Measurements from ENCODE around the gene HSD11B1L. TPM values are rescaled to one million over a fixed set of nuclear protein-coding genes. Genes with fewer than 3 reads are reported as not detected.

HSD11B1L gene
- total RNA-seq, 3 donors from 2014 or later: 10.4 to 13.1 (median 11.1) TPM

GRCh38 chr19:5703819-5704818, 23.3 kb downstream of the HSD11B1L start:
- Histone ChIP-seq H3K4me3 (no peak overlapping the region), H3K27ac (no peak overlapping the region), H3K9me3 (no peaks in the 10 kb centered on the region), H3K4me1 (no peaks in the 10 kb centered on the region), H3K36me3 (peaks cover 14% of the 10 kb centered on the region), H3K27me3 (no peaks in the 10 kb centered on the region)
- intact Hi-C loops (cut with DNase I; ENCODE audit: low total_unique reads): no loop called here
- no peak for DNase-seq (ENCODE audit: low spot score in 2 of 2)
- no peak for TF ChIP-seq POLR2A (IDR thresholded peaks at IDR 0.05)
- TF ChIP-seq POLR2AphosphoS5 (IDR thresholded peaks at IDR 0.05): no peak
- TF ChIP-seq CTCF (IDR thresholded peaks at IDR 0.05): no peak

GRCh38 chr19:5705552-5705951, 24.7 kb downstream of the HSD11B1L start:
- no peaks in the 10 kb centered on the region for H3K9me3 ChIP-seq
- intact Hi-C loops (cut with DNase I; ENCODE audit: low total_unique reads): no loop called here
- DNase-seq (ENCODE audit: low spot score in 2 of 2): no peak
- H3K36me3 ChIP-seq: peaks cover 14% of the 10 kb centered on the region
- H3K27ac ChIP-seq: no peak overlapping the region
- TF ChIP-seq POLR2A (IDR thresholded peaks at IDR 0.05): no peak
- TF ChIP-seq CTCF (IDR thresholded peaks at IDR 0.05): no peak
- TF ChIP-seq POLR2AphosphoS5 (IDR thresholded peaks at IDR 0.05): no peak
- H3K27me3 ChIP-seq: no peaks in the 10 kb centered on the region
- H3K4me3 ChIP-seq: no peak overlapping the region
- H3K4me1 ChIP-seq: no peaks in the 10 kb centered on the region

GRCh38 chr19:5706876-5707573, 26.2 kb downstream of the HSD11B1L start:
- Histone ChIP-seq H3K4me1 (no peaks in the 10 kb centered on the region), H3K27ac (no peak overlapping the region), H3K4me3 (no peak overlapping the region), H3K27me3 (no peaks in the 10 kb centered on the region), H3K9me3 (no peaks in the 10 kb centered on the region), H3K36me3 (peaks cover 14% of the 10 kb centered on the region)
- intact Hi-C loops (cut with DNase I; ENCODE audit: low total_unique reads): no loop called here
- no peak for DNase-seq (ENCODE audit: low spot score in 2 of 2)
- no peak for TF ChIP-seq CTCF (IDR thresholded peaks at IDR 0.05)
- TF ChIP-seq POLR2A (IDR thresholded peaks at IDR 0.05): no peak
- TF ChIP-seq POLR2AphosphoS5 (IDR thresholded peaks at IDR 0.05): no peak

- no peak for DNase-seq (ENCODE audit: low spot score in 2 of 2)
Measured at GRCh38 chr19:5707576-5708575, 27.0 kb downstream of the HSD11B1L start.

More at GRCh38 chr19:5707576-5708575, 27.0 kb downstream of the HSD11B1L start:
- Histone ChIP-seq H3K27ac (no peak overlapping the region), H3K4me3 (no peak overlapping the region), H3K4me1 (no peaks in the 10 kb centered on the region), H3K27me3 (no peaks in the 10 kb centered on the region), H3K9me3 (no peaks in the 10 kb centered on the region), H3K36me3 (peaks cover 19% of the 10 kb centered on the region)
- intact Hi-C loops (cut with DNase I; ENCODE audit: low total_unique reads): no loop called here
- TF ChIP-seq POLR2AphosphoS5 (IDR thresholded peaks at IDR 0.05): no peak
- no peak for TF ChIP-seq CTCF (IDR thresholded peaks at IDR 0.05)
- TF ChIP-seq POLR2A (IDR thresholded peaks at IDR 0.05): no peak

All from breast epithelium (tissue), 4 donors.